HG03558 (cell line): ENCODE results near the gene ZDHHC7.
A peak's percentile ranks its signal among the peaks of the same experiment; 100 is the strongest.
"Not testable (repeated sequence)": the region's sequence is repeated elsewhere in the genome, so short reads cannot be mapped to it uniquely, and the experiment has no call there.

Experiments used
- ATAC-seq: cut with Tn5 transposase; IDR thresholded peaks from one replicate; pipeline ENCODE4 v1.9.1; 2021; ENCODE audit warnings: moderate number of reproducible peaks; ENCODE audit not compliant: unreplicated experiment; ENCODE audit errors: extremely low read depth

ZDHHC7 gene, protein sequence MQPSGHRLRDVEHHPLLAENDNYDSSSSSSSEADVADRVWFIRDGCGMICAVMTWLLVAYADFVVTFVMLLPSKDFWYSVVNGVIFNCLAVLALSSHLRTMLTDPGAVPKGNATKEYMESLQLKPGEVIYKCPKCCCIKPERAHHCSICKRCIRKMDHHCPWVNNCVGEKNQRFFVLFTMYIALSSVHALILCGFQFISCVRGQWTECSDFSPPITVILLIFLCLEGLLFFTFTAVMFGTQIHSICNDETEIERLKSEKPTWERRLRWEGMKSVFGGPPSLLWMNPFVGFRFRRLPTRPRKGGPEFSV

DNA sequence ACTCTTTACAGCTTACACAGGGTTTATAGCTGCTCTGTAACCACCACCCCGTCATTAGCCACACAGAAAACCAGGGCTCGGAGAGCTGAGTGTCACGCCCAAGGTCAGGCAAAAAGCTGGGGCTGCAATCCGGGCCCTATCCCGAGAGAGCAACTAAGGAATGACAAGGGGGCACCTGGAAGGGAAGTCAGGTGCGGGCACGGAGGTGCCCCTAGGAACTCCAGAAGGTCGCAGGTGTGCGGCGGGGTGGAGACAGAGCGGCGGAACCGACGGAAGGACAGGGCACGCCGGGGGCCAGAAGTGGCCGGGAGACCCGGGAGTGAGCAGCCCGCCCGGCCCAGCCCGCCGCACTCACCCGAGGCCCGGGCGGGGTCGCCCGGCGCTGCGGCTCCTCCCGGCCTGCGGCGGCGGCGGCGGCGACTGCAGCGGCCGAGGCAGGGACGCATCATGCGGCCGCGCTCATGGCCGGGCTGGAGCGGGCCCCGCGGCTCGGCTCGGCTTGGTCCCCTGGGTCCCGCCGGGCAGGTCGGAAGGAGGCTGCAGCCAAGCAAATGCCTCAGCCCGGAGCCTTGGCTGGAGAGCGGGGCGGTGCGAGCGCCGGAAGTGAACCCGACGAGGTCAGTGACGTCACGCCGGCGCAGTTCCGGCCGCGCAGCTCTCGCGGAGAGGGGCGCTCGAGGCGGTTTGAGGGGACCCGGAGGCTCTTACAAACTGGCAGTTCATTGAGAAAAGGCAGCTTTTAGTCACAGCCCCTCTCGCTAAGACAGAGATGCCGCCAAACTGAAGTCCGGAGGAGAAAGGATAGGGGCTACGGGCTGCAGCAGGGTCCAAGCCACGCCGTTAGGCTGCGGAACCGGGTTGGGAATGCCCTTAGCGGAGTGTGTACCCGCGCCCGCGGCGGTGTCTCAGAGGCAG, at the start of gene ZDHHC7:
TSS of gene ZDHHC7 (minus strand) at position 605 of the 915 bp plus-strand sequence. CDS start 20,917 bp downstream, outside the sequence.
- ATAC-seq = peak; percentile 77

DNA sequence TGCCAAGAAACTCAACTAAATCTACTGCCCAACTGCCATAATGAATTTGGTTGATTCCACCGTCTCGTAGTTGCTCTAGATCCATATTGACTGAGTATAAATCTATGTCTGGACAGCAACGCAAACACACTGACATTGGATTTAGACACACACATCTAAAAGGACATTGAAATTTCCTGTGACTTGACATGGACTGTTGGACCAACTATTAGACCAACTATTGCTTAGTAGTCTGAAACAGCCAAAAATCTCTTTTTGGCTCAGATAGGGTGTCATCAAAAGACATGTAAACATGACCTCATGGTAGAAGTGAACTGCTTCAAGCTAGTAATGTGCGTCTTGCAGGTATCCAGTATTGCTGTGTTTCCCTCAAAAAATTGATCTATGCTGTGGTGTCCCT, 47.6 kb upstream of the ZDHHC7 start:
- no peak for ATAC-seq

DNA sequence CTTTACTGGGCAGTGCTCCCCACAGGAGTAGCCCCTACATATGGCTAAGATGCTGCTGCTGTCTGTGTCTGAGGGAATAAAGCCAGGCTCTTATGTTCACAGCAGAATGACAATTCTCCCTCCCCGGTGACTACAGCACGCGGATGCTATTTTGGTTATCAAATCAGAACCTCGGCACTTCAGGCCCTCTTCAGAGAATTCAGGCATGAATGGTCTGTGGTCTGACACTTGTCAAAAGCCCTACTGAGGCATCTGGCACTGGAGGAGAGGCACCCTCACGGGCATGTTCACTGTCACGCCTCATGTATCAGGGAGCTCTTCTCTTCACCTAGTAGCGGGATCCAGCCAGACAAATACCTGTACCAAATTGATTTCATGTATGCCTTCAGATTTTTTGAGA, 46.6 kb upstream of the ZDHHC7 start:
- ATAC-seq = no peak

DNA sequence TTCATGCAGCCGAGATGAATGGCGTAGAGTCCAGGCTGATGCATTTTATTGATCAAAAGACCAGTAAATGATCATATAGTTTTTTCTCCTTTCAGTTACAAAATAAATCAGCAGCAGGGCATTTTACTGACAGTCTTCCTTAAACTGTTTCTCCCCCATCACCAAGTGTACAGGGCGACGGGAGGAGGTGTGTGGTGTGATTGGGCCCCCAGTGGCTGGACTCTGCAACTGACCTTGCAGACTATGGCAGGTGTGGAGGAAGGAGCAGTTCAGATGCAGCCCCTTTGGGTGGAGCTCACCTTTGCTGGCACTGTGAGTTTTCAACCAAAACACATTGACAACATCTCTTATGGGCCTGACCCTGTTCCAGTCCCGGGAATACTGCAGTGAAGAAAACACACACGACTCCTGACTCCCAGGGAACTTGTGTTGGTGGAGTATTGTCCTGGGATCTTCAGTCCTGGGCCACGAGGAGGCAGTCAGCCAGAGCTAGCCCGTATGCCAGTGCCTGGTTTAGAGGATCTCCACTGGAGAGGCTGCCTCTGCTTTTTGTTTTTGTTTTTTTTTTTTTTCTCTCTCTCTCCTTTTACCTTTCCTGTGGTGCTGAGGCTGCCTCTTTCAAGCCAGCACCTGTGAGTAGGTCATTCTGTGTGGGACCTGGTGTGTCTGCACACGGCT, 46.0 kb upstream of the ZDHHC7 start:
- ATAC-seq = no peak

DNA sequence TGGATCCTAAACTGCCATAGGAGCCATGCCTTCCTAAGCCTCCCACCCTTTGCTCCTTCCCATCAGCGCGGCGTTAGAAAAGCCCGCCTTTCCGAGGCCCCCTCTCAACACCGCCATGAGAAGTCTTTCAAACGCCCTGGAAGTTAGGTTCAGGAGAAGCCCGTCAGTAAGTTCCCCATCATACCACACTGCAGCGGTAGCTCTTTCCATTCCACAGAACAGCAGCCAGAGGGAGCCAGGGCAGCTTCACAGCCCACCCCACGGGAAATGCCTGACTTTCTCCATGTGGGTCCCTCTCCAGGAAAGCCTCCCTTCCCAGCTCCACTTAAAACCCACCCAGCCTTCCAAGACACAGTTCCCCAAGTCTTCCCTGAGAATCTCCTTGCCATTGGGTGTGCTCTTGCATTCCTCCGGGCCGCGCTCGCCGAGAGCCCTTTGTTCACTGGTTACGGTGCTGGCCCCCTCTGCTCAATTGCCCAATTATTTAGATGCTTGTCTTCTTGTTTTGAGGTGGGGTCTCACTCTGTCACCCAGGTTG, 44.9 kb upstream of the ZDHHC7 start:
- ATAC-seq = no peak

DNA sequence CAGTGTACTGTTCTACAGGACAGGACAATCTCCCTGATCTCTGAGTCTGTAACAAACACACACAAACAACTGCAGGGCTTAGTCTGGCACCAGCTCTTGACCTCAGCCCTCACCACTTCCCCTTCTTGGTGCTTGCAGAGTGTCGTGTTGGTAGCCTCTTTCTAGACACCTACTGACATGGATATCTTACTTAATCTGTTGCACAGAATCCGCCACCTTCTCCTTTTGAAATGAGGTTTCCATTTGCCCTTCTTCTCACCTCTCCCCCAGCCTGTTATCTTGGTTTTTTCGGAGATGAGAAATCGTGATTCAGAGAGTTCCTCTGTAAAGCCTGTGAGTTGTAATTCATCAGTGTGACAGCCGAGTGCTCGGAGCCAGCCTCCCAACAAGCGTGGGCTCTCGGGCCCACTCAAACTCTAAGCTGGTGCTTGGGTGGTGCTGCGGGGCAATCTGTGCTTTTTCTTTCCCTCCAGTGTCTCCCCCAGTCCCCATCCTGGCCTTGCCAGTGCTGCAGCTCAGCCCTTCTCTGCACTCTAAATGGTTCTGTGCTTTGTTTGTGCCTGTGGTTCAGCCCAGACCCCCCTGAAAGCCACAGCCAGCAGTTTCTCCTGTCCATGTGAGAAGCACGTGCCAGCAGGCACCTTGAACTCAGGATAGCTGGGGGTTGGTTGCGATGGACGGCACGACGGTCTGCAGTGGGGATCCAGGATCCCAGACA, 44.3 kb upstream of the ZDHHC7 start:
- no peak for ATAC-seq

DNA sequence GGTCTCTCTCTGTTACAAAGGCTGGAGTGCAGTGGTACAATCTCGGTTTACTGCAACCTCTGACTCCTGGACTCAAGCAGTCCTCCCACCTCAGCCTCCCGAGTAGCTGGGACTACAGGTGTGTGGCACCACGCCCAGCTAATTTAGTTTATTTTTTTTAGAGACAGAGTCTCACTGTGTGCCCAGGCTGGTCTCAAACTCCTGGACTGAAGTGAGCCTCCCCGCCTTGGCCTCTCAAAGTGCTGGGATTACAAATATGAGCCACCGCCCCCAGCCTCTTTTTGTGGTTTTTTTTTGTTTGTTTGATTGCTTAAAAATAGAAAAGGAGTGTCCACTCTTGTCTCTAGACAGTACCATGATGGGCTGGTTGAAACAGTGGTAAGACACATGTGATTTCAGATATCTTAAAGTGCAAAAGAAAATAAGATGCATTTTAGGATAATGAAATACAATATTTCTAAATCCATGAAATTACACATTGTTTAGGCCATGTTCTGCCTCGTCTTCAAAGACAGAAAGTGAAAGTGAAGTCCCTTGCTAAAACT, 43.7 kb upstream of the ZDHHC7 start:
- no peak for ATAC-seq

DNA sequence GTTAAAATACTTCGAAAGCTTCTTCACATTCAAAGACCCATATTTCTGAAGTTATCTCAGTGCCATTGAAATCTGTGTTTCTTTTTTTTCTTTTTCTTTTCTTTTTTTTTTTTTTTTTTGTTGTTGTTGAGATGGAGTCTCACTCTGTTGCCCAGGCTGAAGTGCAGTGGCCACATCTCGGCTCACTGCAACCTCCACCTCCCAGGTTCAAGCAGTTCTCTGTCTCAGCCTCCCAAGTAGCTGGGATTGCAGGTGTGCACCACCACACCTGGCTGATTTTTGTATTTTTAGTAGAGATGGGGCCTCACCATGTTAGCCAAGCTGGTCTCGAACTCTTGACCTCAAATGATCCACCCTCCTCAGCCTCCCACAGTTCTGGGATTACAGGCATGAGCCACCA, 43.0 kb upstream of the ZDHHC7 start:
- ATAC-seq = not testable (repeated sequence)

DNA sequence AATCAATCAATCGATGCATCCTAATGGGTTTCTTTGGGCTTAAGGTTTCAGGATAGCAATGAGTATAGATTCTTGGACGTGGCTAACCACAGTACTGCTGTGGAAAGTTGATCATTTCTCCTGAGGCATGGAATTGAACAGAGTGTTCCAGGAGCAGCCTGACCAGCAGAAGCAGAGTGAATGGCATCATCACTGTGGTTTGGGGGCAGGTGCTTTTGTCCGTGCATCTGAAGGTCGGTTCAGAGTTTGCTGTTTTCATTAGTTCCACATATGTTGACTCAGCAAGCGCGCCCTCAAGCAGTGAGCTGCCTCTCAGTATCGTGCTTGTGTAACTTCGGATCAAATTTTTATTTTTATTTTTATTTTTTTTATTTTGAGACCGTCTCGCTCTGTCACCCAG, 41.2 kb upstream of the ZDHHC7 start:
- ATAC-seq = no peak

DNA sequence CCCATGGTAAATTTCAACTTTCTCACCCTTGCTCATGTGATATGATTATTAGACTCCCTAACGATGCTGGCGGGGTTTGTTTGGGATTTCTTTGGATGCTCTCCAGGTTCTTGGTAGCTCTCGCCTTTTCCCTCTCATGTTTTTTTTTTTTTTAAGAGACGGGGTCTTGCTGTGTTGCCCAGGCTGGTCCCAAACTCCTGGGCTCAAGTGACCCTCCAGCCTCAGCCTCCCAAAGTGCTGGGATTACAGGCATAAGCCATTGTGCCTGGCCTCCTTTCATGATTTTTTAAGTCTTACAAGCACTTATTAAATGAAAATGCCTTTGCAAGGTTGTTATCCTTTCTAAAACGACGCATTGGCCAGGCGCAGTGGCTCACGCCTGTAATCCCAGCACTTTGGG, 40.3 kb upstream of the ZDHHC7 start:
- no peak for ATAC-seq

DNA sequence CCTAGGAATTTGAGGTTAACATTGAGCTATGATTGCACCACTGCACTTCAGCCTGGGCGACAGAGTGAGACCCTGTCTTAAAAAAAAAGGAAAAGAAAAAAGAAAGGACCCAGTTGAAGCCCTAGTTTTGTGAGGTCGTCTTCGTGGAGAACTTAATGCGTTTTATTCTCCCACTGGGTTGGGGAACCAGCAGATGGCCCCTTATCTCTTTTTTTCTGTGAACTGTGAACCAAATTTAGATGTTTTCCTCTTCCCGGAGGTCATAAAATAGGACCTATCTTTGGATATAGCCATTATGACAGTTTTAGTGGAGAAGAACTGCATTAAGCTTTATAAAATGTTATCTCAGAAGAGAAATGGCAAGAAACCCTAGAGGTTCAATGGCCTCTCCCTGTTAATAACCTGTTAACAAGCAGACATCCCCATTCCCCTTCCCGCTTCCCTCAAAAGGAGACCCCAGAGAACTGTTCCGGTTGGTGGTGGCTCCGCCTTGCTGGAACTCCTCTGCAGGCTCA, 39.8 kb upstream of the ZDHHC7 start:
- no peak for ATAC-seq

DNA sequence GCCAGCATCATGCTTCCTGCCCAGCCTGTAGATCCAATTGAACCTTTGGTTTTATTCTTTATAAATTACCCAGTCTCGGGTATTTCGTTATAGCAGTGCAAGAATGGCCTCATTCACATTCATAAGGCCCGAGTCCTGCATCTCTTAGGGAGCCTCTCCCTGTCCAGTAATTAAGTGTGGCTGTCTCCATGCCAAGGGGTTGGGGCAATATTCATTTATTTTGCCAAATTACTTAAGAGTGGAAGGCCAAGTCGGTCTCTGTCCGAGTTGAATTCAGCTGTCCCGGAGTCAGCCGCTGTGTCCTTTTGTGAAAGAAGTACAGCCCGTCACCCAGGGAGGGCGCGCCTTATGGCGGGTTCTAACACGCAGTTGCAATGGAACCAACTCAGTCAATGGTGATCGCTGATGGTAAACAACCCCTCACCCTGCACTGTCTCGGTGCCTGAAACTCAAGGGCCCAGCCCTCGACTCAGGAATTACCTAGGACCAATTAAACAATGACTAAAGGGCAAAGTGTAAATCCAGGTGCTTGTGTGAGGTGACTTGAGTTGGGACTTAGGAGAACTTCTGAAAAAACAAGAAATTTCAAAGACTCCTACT, 38.5 kb upstream of the ZDHHC7 start:
- no peak for ATAC-seq

DNA sequence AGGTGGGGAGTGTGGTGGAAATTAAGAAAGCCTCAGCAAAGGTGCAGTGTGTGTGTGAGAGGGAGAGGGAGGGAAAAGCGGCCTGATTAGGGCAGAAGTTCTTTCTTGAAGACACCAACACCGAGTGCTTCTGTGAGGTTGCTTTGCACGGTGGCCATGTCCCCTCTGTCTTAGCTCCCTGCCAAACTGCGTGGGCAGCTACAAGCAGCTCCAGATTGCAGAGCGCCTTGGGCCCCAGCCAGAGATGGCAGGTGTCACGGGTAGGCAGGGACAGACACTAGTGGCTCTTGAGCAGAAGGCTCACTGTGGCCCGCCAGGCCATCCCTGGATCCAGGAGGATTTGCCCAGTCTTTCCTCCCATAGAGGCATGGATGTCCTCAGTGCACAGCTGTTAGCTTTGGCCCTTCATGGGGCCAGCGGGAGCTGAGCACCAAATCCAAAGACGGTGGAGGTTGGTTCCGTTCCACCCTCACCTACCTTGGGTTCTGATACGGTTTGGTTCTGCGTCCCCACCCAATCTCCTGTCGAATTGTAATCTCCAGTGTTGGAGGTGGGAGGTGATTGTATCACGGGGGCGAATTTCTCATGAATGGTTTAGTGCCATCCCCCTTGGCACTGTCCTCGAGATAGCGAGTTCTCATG, 37.7 kb upstream of the ZDHHC7 start:
- no peak for ATAC-seq

DNA sequence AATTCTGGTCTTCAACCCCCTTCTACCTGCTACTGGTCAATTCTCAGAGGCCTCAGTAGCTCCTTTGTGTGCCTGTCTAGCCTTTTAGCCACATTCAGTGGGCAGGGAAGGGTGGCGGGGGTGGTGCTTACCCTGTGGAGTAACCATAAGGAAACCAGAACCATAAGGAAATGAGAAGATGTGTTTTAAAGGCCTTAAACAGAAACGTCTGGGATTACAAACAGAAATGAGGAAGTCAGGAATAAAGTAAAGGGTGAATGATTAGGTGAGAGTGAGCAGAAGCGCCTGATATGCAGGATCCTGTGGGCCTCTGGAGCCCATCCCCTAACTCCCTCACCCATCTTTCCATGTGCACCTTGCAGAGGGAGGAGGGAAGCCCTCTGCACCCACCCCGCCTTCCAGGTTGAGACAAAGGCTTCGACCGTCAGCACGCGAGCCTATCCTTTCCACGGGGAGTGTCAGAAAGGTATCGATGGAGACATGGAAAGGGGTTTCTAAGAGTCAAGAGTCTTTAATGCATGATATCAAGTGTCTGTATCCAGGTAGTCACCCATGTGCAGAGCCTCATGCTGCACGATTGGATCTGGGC, 36.6 kb upstream of the ZDHHC7 start:
- ATAC-seq = no peak

DNA sequence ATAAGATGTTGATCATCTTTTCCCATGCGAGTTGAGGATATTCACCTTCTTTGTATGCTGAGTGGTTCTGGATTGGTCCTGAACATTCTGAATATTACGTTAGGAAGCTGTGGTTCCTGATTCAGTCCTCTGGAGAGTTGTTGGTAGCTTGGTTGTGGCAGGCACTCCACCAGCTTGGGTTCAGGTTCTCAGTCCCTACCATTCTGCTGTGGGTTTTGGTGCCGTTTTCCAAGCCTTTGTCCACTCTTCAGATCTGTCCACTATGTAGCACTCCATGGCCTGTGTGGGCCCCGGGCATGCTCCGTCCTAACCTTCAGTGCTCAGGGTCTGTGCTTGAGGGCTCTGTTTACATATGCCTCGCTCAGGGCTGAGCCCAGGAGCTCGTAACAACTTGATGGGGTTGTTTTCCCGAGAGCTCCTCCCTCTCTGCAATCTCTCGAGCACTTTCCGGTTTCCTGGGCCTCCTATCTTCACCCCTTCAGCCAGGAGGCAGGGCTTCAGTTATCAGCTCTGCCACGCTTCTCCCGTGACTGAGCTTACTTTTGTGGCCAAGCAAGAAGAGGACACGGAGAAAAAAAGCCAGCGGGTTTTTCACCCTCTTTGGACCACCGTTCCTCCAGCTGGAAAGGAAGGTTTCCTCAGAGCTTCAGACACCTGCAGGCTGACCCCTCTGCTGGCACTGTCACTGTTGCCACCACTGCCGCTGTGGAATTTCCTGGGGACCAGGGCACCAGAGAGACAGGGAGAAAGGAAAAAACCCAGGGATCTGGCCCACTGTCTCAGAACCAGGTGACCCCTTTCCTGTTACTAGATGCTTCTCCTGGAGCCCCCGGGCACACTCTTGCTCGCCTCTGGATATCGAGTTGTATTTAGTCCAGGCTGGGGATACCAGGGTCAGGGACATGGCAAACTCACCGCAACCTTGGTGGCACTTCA, 35.9 kb upstream of the ZDHHC7 start:
- no peak for ATAC-seq

DNA sequence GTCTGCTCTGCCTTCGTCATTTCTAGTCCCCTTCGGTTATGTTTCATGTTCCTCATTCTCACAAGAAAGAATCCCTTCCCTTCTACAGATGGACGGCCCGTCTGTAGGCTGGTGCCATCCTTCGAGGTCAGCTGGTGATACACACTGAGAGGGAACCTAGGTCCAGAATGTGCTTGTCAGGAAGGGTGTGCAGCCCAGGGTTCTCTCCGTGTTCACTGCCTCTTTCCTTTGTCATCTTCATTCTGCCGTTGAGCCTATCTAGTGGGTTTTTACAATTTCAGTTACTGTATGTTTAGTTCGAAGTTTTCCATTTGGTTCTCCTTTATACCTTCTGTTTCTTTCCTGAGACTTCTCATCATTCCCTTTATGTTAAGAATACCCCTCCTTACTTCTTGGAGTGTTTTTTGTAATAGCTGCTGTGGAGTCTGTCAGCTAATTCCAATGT, 35.2 kb upstream of the ZDHHC7 start:
- ATAC-seq = no peak
